Spleen (tissue), 11 donors: Measurements from ENCODE around the gene LRIG3. TPM values are rescaled to one million over a fixed set of nuclear protein-coding genes. Genes with fewer than 3 reads are reported as not detected.

Experiments used
- DNase-seq: peaks from one replicate; pipeline ENCODE4 v3.0.0-alpha.2; 2020
- H3K27ac ChIP-seq, 8 donors: fragments of 200-600 bp; sonication (generic) in 7 of 8; 1 replicate in 4 of 8; 2 replicates in 4 of 8; pipeline versions ENCODE4 v1.5.0 to v1.8.0; 2016 to 2021; ENCODE audit warnings: inconsistent platforms in 4 of 8, mild to moderate bottlenecking in 4 of 8, moderate library complexity in 1 of 8
- H3K27me3 ChIP-seq, 7 donors: fragments of 200-600 bp; sonication (generic) in 6 of 7; replicated peaks in 1 of 7; 1 replicate in 4 of 7; 2 replicates in 3 of 7; pipeline versions ENCODE4 v1.5.0 to v1.8.0; 2016 to 2021; ENCODE audit warnings: inconsistent platforms in 3 of 7, mild to moderate bottlenecking in 1 of 7
- H3K36me3 ChIP-seq, 6 donors: fragments of 200-600 bp; sonication (generic) in 5 of 6; 1 replicate in 4 of 6; 2 replicates in 2 of 6; pipeline versions ENCODE4 v1.5.0 to v1.8.0; 2016 to 2021; ENCODE audit warnings: inconsistent platforms in 2 of 6
- H3K4me1 ChIP-seq, 6 donors: fragments of 200-600 bp; sonication (generic) in 5 of 6; 1 replicate in 3 of 6; 2 replicates in 3 of 6; pipeline versions ENCODE4 v1.5.0 to v1.8.0; 2016 to 2021; ENCODE audit warnings: inconsistent platforms in 3 of 6
- H3K4me3 ChIP-seq, 8 donors: fragments of 200-600 bp; sonication (generic) in 7 of 8; 1 replicate in 4 of 8; 2 replicates in 4 of 8; pipeline versions ENCODE4 v1.5.0 to v1.8.0; 2016 to 2021; ENCODE audit warnings: inconsistent platforms in 4 of 8, mild to moderate bottlenecking in 4 of 8, moderate library complexity in 2 of 8
- H3K9me3 ChIP-seq, 8 donors: fragments of 200-600 bp; sonication (generic) in 7 of 8; 1 replicate in 4 of 8; 2 replicates in 4 of 8; pipeline versions ENCODE4 v1.5.0 to v1.8.0; 2016 to 2021; ENCODE audit warnings: inconsistent platforms in 4 of 8
- CTCF ChIP-seq, 11 experiments: fragments of 200-600 bp in 7 of 11; fragments of 450-650 bp in 4 of 11; sonication (generic) in 4 of 11; IDR thresholded peaks in 8 of 11; conservative IDR thresholded peaks in 3 of 11; 1 replicate in 7 of 11; 2 replicates in 4 of 11; pipeline versions ENCODE4 v1.4.0 to v1.8.0; 2016 to 2021; ENCODE audit warnings: antibody characterized with exemption in 11 of 11, inconsistent platforms in 4 of 11, mild to moderate bottlenecking in 1 of 11
- POLR2A ChIP-seq, 3 donors: fragments of 450-650 bp; IDR thresholded peaks; one replicate each; pipeline ENCODE4 v1.5.1; 2017; ENCODE audit warnings: antibody characterized with exemption in 3 of 3, mild to moderate bottlenecking in 1 of 3
- POLR2AphosphoS5 ChIP-seq, 3 donors: sonication (generic); formaldehyde crosslinking; IDR thresholded peaks; one replicate each; pipeline ENCODE4 v1.5.1; 2017; ENCODE audit warnings: antibody characterized with exemption in 3 of 3
- WGBS, 5 donors: extraction: QIAGEN DNeasy Blood & Tissue Kit in 3 of 5; methylation state at CpG; one replicate each; pipeline versions ENCODE4 v1.1.5 to v1.1.7; 2013 to 2018; 5-methylcytosine and 5-hydroxymethylcytosine counted together
- intact Hi-C: fragments of 100-400 bp; cut with DNase I; formaldehyde crosslinking; loops from one replicate; pipeline ENCODE4 v1.15.0; 2023; ENCODE audit warnings: low total_unique reads
- polyA plus RNA-seq, 3 donors: library from polyadenylated mRNA; stranded (reverse); fragments of 200-250 nt; gene quantifications; one replicate each; pipeline ENCODE4 v1.2.1, GENCODE V29; 2013
- total RNA-seq, 7 donors: library from RNA; depleted of rRNA in 3 of 7; stranded (reverse); fragments of >200 nt in 3 of 7; fragmentation: NEBNext Ultra II Directional in 4 of 7; extraction: Animal tissue kit (Norgen Biotek cat#: 25700) in 4 of 7; gene quantifications; one replicate each; pipeline versions ENCODE4 v1.1.0 to v1.2.1, GENCODE V29; 2016 to 2021
- donor health status: healthy with polysubstance abuse.
- donor health status: DM: no; HTN: no; CAD: no; lungs with moderate emphysema.
- donor health status: DM: no; HTN: no; CAD: no.
- donor health status: Bipolar disorder and iron deficiency.
- donor health status: healthy.
- donor health status: DM: no; HTN: no; CAD: no.
- donor health status: DM: yes; HTN: yes; CAD: no.

LRIG3 gene
- total and polyA plus RNA-seq, 10 donors, result 1.3 to 110 (median 23.7) TPM

- 55 to 73% (median 66%) methylated on average over 2 of the region's 2 CpGs for WGBS, 5 donors
- Histone ChIP-seq H3K4me1 (peaks cover 0 to 15% (median 5%) of the 10 kb centered on the region in 6 donors), H3K27me3 (peaks cover 0 to 8% (median 0%) of the 10 kb centered on the region in 7 donors), H3K9me3 (no peaks in the 10 kb centered on the region), H3K27ac (peak overlapping the region in 5 of 8 donors; percentile 14 to 67 (median 51)), H3K4me3 (no peak overlapping the region), H3K36me3 (no peaks in the 10 kb centered on the region)
- DNase-seq, result no peak
- intact Hi-C loops, result no loop called here
- no peak for TF ChIP-seq POLR2AphosphoS5 (IDR thresholded peaks at IDR 0.05)
- no peak for TF ChIP-seq CTCF (IDR thresholded peaks at IDR 0.05 in 8 of 11, conservative IDR thresholded peaks at IDR 0.05 in 3 of 11)
- no peak for TF ChIP-seq POLR2A (IDR thresholded peaks at IDR 0.05)
Measured at GRCh38 chr12:58925751-58926150, 5.4 kb upstream of the LRIG3 start.

GRCh38 chr12:58925111-58925611, 4.9 kb upstream of the LRIG3 start:
- intact Hi-C loops, result no loop called here
- no peak for TF ChIP-seq POLR2A (IDR thresholded peaks at IDR 0.05)
- no peak for TF ChIP-seq POLR2AphosphoS5 (IDR thresholded peaks at IDR 0.05)
- TF ChIP-seq CTCF (IDR thresholded peaks at IDR 0.05 in 8 of 11, conservative IDR thresholded peaks at IDR 0.05 in 3 of 11), result no peak
- H3K36me3 ChIP-seq, result no peaks in the 10 kb centered on the region
- peaks cover 0 to 21% (median 8%) of the 10 kb centered on the region in 6 donors for H3K4me1 ChIP-seq
- no peak for DNase-seq
- 10 to 23% (median 19%) methylated on average over 1 of the region's 1 CpG for WGBS, 5 donors
- peak overlapping the region in 6 of 8 donors; percentile 14 to 67 (median 43) for H3K27ac ChIP-seq
- no peak overlapping the region for H3K4me3 ChIP-seq
- peaks cover 0 to 14% (median 3%) of the 10 kb centered on the region in 7 donors for H3K27me3 ChIP-seq
- no peaks in the 10 kb centered on the region for H3K9me3 ChIP-seq

GRCh38 chr12:58924652-58925051, 4.3 kb upstream of the LRIG3 start:
- Histone ChIP-seq H3K4me1 (peaks cover 0 to 26% (median 11%) of the 10 kb centered on the region in 6 donors), H3K27ac (peak overlapping the region in 4 of 8 donors; percentile 14 to 67 (median 44)), H3K36me3 (no peaks in the 10 kb centered on the region), H3K4me3 (no peak overlapping the region), H3K9me3 (no peaks in the 10 kb centered on the region), H3K27me3 (peaks cover 0 to 19% (median 8%) of the 10 kb centered on the region in 7 donors)
- TF ChIP-seq POLR2A (IDR thresholded peaks at IDR 0.05), result no peak
- no peak for TF ChIP-seq POLR2AphosphoS5 (IDR thresholded peaks at IDR 0.05)
- no peak for TF ChIP-seq CTCF (IDR thresholded peaks at IDR 0.05 in 8 of 11, conservative IDR thresholded peaks at IDR 0.05 in 3 of 11)
- DNase-seq, result no peak
- 88 to 97% (median 91%) methylated on average over 1 of the region's 1 CpG for WGBS, 5 donors
- intact Hi-C loops, result no loop called here

GRCh38 chr12:58923781-58924180, 3.5 kb upstream of the LRIG3 start:
- DNase-seq, result no peak
- intact Hi-C loops, result no loop called here
- TF ChIP-seq POLR2A (IDR thresholded peaks at IDR 0.05) (no peak), POLR2AphosphoS5 (IDR thresholded peaks at IDR 0.05) (no peak)
- H3K36me3 ChIP-seq, result no peaks in the 10 kb centered on the region
- H3K4me1 ChIP-seq, result peaks cover 0 to 29% (median 11%) of the 10 kb centered on the region in 6 donors
- H3K4me3 ChIP-seq, result no peak overlapping the region
- no peaks in the 10 kb centered on the region for H3K9me3 ChIP-seq
- no peak overlapping the region for H3K27ac ChIP-seq
- WGBS, 5 donors, result 66 to 89% (median 84%) methylated on average over 4 of the region's 4 CpGs
- H3K27me3 ChIP-seq, result peaks cover 0 to 25% (median 12%) of the 10 kb centered on the region in 7 donors
